Activated CD4-positive, alpha-beta T cell treated with anti-CD3 and anti-CD28 coated beads for 36 hours (primary cell): ENCODE measurements around the gene SLC24A2. TPM values are rescaled to one million over a fixed set of nuclear protein-coding genes. Genes with fewer than 3 reads are reported as not detected.

ENCODE experiments used
- ATAC-seq: fragments of 200-7000 bp; cut with Tn5 transposase; one replicate; pipeline ENCODE4 v1.10.0; 2021; ENCODE audit warnings: mild to moderate bottlenecking, moderate library complexity
- CTCF ChIA-PET: fragments of 350-600 bp; sonication (Branson Sonifier 250); formaldehyde crosslinking; loops from one replicate; lab custom pipeline; 2021; ENCODE audit warnings: antibody characterized with exemption; lab: Charles Lee
- POLR2A ChIA-PET: fragments of 350-600 bp; sonication (Branson Sonifier 250); formaldehyde crosslinking; loops from one replicate; lab custom pipeline; 2021; ENCODE audit warnings: antibody characterized with exemption, inconsistent platforms; lab: Charles Lee
- DNase-seq: peaks from one replicate; pipeline ENCODE4 v3.0.0-alpha.2; 2020
- H3K27ac Mint-ChIP-seq: one replicate; pipeline ENCODE4 v1.8.0; 2021; ENCODE audit warnings: mixed read lengths
- H3K27me3 Mint-ChIP-seq: one replicate; pipeline ENCODE4 v1.8.0; 2021; ENCODE audit warnings: mixed read lengths
- H3K36me3 Mint-ChIP-seq: one replicate; pipeline ENCODE4 v1.8.0; 2021; ENCODE audit warnings: low read depth, mixed read lengths
- H3K4me1 Mint-ChIP-seq: one replicate; pipeline ENCODE4 v1.8.0; 2021; ENCODE audit warnings: mixed read lengths
- H3K4me3 Mint-ChIP-seq: one replicate; pipeline ENCODE4 v1.8.0; 2021; ENCODE audit warnings: mild to moderate bottlenecking, moderate library complexity, mixed read lengths
- H3K9me3 Mint-ChIP-seq: one replicate; pipeline ENCODE4 v1.8.0; 2021; ENCODE audit warnings: low read depth, mixed read lengths
- intact Hi-C, 2 experiments: fragments of 100-400 bp; cut with DNase I in 1 of 2; cut with micrococcal nuclease in 1 of 2; formaldehyde crosslinking; loops; one replicate each; pipeline versions ENCODE4 v1.14.2 to v1.15.1; 2022 to 2024; cut with DNase I, micrococcal nuclease
- total RNA-seq, 2 experiments: library from RNA; stranded (reverse); gene quantifications; one replicate each; pipeline ENCODE4 v1.2.3, GENCODE V29; 2021

SLC24A2 gene
- total RNA-seq, 2 experiments from 2014 or later: not detected

GRCh38 chr9:19788152-19788551 lies 685 bp downstream of the SLC24A2 start:
- Mint-ChIP-seq H3K27me3 (peaks cover 37% of the 10 kb centered on the region), H3K4me1 (no peaks in the 10 kb centered on the region), H3K27ac (no peak overlapping the region), H3K4me3 (no peak overlapping the region), H3K36me3 (no peaks in the 10 kb centered on the region), H3K9me3 (no peaks in the 10 kb centered on the region)
- intact Hi-C loops: no loop called here
- DNase-seq: no peak
- no peak for ATAC-seq
- ChIA-PET POLR2A (no interaction called here), CTCF (interaction anchor here (0.6 kb wide), 1 partner anchor 1534 kb away, joined by 3 read pairs; no protein-coding TSS in a partner anchor)

GRCh38 chr9:19787672-19788071 lies 1.2 kb downstream of the SLC24A2 start:
- H3K27ac Mint-ChIP-seq: no peak overlapping the region
- no peaks in the 10 kb centered on the region for H3K36me3 Mint-ChIP-seq
- CTCF ChIA-PET: interaction anchor here (0.6 kb wide), 1 partner anchor 1534 kb away, joined by 3 read pairs; no protein-coding TSS in a partner anchor
- DNase-seq (no peak), ATAC-seq (no peak)
- H3K4me3 Mint-ChIP-seq: no peak overlapping the region
- no peaks in the 10 kb centered on the region for H3K4me1 Mint-ChIP-seq
- H3K9me3 Mint-ChIP-seq: no peaks in the 10 kb centered on the region
- POLR2A ChIA-PET: no interaction called here
- intact Hi-C loops: no loop called here
- H3K27me3 Mint-ChIP-seq: peaks cover 37% of the 10 kb centered on the region

GRCh38 chr9:19785230-19785629 lies 3.6 kb downstream of the SLC24A2 start:
- intact Hi-C loops: no loop called here
- H3K27me3 Mint-ChIP-seq: peaks cover 31% of the 10 kb centered on the region
- H3K4me1 Mint-ChIP-seq: no peaks in the 10 kb centered on the region

DNA sequence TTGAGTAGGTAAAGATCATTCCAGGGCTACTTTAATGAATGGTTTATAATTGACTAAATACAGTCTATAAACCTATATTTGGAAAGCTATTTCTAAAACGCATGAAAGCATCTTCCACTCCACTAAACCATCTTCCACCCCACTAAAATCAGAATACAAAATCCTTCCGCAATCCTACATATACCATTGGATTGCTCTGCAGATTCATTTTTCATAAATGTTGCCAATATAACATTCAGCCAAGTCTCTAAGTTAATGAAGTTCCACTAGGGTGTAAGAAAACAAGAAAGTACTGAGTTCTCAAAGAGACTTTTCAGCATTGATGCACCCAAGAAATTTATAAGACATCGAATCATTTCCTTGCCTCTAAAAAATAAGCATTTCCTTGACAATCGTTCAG lies 4.7 kb downstream of the SLC24A2 start:
- ATAC-seq: no peak
- H3K9me3 Mint-ChIP-seq: no peaks in the 10 kb centered on the region
- intact Hi-C loops: no loop called here
- no peak for DNase-seq
- H3K4me3 Mint-ChIP-seq: no peak overlapping the region
- H3K4me1 Mint-ChIP-seq: no peaks in the 10 kb centered on the region
- H3K27ac Mint-ChIP-seq: no peak overlapping the region
- H3K36me3 Mint-ChIP-seq: no peaks in the 10 kb centered on the region
- POLR2A ChIA-PET: no interaction called here
- peaks cover 21% of the 10 kb centered on the region for H3K27me3 Mint-ChIP-seq
- CTCF ChIA-PET: no interaction called here

More at GRCh38 chr9:19785230-19785629, 3.6 kb downstream of the SLC24A2 start:
- ChIA-PET POLR2A (no interaction called here), CTCF (interaction anchor here (0.6 kb wide), 1 partner anchor 91 kb away, joined by 3 read pairs; no protein-coding TSS in a partner anchor)
- Mint-ChIP-seq H3K4me3 (no peak overlapping the region), H3K36me3 (no peaks in the 10 kb centered on the region), H3K9me3 (no peaks in the 10 kb centered on the region), H3K27ac (no peak overlapping the region)
- no peak for ATAC-seq
- DNase-seq: no peak

- no peak for DNase-seq
- H3K4me3 Mint-ChIP-seq: no peak overlapping the region
- POLR2A ChIA-PET: interaction anchor here (0.7 kb wide), 1 partner anchor 925 kb away, joined by 3 read pairs; no protein-coding TSS in a partner anchor
- no peak overlapping the region for H3K27ac Mint-ChIP-seq
- no peaks in the 10 kb centered on the region for H3K9me3 Mint-ChIP-seq
- CTCF ChIA-PET: no interaction called here
- H3K36me3 Mint-ChIP-seq: no peaks in the 10 kb centered on the region
- peaks cover 22% of the 10 kb centered on the region for H3K27me3 Mint-ChIP-seq
- intact Hi-C loops: no loop called here
- ATAC-seq: no peak
- no peaks in the 10 kb centered on the region for H3K4me1 Mint-ChIP-seq
Measured at GRCh38 chr9:19783500-19783899, 5.3 kb downstream of the SLC24A2 start.

- Mint-ChIP-seq H3K4me3 (no peak overlapping the region), H3K27me3 (peaks cover 14% of the 10 kb centered on the region), H3K27ac (no peak overlapping the region), H3K36me3 (no peaks in the 10 kb centered on the region), H3K9me3 (no peaks in the 10 kb centered on the region), H3K4me1 (no peaks in the 10 kb centered on the region)
- DNase-seq (no peak), ATAC-seq (no peak)
- intact Hi-C loops: no loop called here
- ChIA-PET POLR2A (no interaction called here), CTCF (no interaction called here)
Measured at GRCh38 chr9:19782005-19782404, 6.8 kb downstream of the SLC24A2 start.

- Mint-ChIP-seq H3K27me3 (peaks cover 9% of the 10 kb centered on the region), H3K4me1 (no peaks in the 10 kb centered on the region), H3K4me3 (no peak overlapping the region), H3K9me3 (no peaks in the 10 kb centered on the region), H3K36me3 (no peaks in the 10 kb centered on the region), H3K27ac (no peak overlapping the region)
- no peak for DNase-seq
- ChIA-PET POLR2A (no interaction called here), CTCF (no interaction called here)
- intact Hi-C loops: no loop called here
- ATAC-seq: no peak
Measured at GRCh38 chr9:19781240-19781639, 7.6 kb downstream of the SLC24A2 start.

- H3K9me3 Mint-ChIP-seq: no peaks in the 10 kb centered on the region
- H3K4me3 Mint-ChIP-seq: no peak overlapping the region
- DNase-seq: no peak
- H3K36me3 Mint-ChIP-seq: no peaks in the 10 kb centered on the region
- no peak for ATAC-seq
- ChIA-PET CTCF (no interaction called here), POLR2A (no interaction called here)
- intact Hi-C loops: no loop called here
- H3K27me3 Mint-ChIP-seq: peaks cover 3% of the 10 kb centered on the region
- no peaks in the 10 kb centered on the region for H3K4me1 Mint-ChIP-seq
- no peak overlapping the region for H3K27ac Mint-ChIP-seq
Measured at GRCh38 chr9:19771446-19771845, 17.4 kb downstream of the SLC24A2 start.

- DNase-seq (no peak), ATAC-seq (no peak)
- peaks cover under 1% of the 10 kb centered on the region for H3K9me3 Mint-ChIP-seq
- no peaks in the 10 kb centered on the region for H3K4me1 Mint-ChIP-seq
- POLR2A ChIA-PET: no interaction called here
- intact Hi-C loops: no loop called here
- peaks cover 3% of the 10 kb centered on the region for H3K27me3 Mint-ChIP-seq
- CTCF ChIA-PET: no interaction called here
- H3K4me3 Mint-ChIP-seq: no peak overlapping the region
- no peak overlapping the region for H3K27ac Mint-ChIP-seq
- no peaks in the 10 kb centered on the region for H3K36me3 Mint-ChIP-seq
Measured at GRCh38 chr9:19770973-19771372, 17.9 kb downstream of the SLC24A2 start.

GRCh38 chr9:19769213-19769612 lies 19.6 kb downstream of the SLC24A2 start:
- Mint-ChIP-seq H3K36me3 (no peaks in the 10 kb centered on the region), H3K4me1 (no peaks in the 10 kb centered on the region), H3K27me3 (peaks cover 3% of the 10 kb centered on the region), H3K4me3 (no peak overlapping the region), H3K9me3 (peaks cover 8% of the 10 kb centered on the region), H3K27ac (no peak overlapping the region)
- POLR2A ChIA-PET: no interaction called here
- DNase-seq (no peak), ATAC-seq (no peak)
- CTCF ChIA-PET: no interaction called here
- intact Hi-C loops: no loop called here

DNA sequence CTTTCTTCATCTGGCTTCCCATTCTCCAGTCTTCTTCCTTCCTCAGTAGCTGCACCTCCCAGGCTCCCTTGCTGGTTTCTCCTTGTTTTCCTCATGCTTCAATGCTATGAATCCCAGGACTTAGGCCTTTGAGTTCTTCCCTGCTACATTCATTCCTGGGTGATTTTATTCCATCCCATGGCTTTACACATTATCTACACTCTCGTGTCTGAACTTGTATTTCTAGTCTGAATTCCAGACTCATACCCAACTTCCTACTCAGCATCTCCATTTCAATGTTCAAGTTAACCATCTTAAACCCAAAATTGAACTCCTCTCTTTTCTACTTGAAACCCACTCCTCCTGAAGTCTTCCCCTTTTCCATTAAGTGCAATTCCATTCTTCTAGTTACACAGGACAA lies 20.0 kb downstream of the SLC24A2 start:
- H3K9me3 Mint-ChIP-seq: peaks cover 8% of the 10 kb centered on the region
- intact Hi-C loops: no loop called here
- ATAC-seq (no peak), DNase-seq (no peak)
- H3K27me3 Mint-ChIP-seq: peaks cover 2% of the 10 kb centered on the region
- H3K4me1 Mint-ChIP-seq: no peaks in the 10 kb centered on the region
- no peak overlapping the region for H3K27ac Mint-ChIP-seq
- CTCF ChIA-PET: no interaction called here
- POLR2A ChIA-PET: no interaction called here
- H3K36me3 Mint-ChIP-seq: no peaks in the 10 kb centered on the region
- no peak overlapping the region for H3K4me3 Mint-ChIP-seq

DNA sequence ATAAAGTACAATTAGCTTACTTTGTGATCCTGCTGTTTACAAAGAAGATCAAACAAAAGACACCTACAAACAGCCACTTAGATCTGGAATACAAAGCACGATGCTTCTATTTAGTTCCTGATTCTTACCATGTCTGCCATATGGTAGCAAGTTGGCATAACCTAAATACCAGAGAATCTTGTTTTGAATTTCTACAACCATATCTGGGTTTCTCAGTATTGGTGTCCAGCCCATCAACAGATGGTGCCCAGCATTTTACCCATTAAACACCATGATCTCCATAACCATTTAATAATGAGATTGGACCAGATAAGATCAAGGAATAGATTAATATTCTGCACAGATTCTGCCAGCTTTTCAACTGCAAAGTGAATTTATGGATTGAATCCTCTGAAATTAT lies 29.8 kb downstream of the SLC24A2 start:
- ChIA-PET POLR2A (no interaction called here), CTCF (no interaction called here)
- DNase-seq (no peak), ATAC-seq (no peak)
- peaks cover 2% of the 10 kb centered on the region for H3K9me3 Mint-ChIP-seq
- no peaks in the 10 kb centered on the region for H3K4me1 Mint-ChIP-seq
- peaks cover 3% of the 10 kb centered on the region for H3K27me3 Mint-ChIP-seq
- H3K27ac Mint-ChIP-seq: no peak overlapping the region
- no peaks in the 10 kb centered on the region for H3K36me3 Mint-ChIP-seq
- no peak overlapping the region for H3K4me3 Mint-ChIP-seq
- intact Hi-C loops: loop anchor here in 1 of 2 experiments (5.0 to 10.0 kb wide), 2 partner anchors 48 to 264 kb away; no protein-coding TSS in a partner anchor
